Head of caudate nucleus (tissue), 42 donors: Measurements from ENCODE around the gene PIGL.

Experiments used
- DNase-seq, 42 donors: peaks; one replicate each; pipeline versions ENCODE4 v3.0.0 to v3.0.0-alpha.2; 2020 to 2021; ENCODE audit warnings: mixed read lengths in 7 of 42
- intact Hi-C: fragments of 100-400 bp; cut with DNase I; formaldehyde crosslinking; loops from one replicate; pipeline ENCODE4 v1.15.0; 2022

PIGL gene

DNA sequence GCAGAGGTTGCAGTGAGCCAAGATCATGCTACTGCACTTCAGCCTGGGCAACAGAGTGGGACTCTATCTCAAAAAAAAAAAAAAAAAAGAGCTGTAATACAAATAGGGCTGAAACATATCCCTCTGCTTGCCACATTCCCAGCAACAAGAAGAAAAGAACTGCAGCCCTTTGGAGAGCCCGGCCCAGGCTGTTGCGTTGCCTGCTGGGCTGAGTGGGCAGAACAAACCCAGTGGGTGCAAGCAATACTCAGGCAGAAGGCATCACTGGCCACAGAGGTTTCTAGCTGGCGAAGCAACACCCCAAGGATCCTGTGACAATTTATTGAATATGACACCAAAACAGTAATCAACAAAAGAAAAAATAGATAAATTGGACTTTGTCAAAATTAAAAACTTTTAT is 44.0 kb downstream of the PIGL start:
- intact Hi-C loops, result no loop called here
- no peak for DNase-seq

DNA sequence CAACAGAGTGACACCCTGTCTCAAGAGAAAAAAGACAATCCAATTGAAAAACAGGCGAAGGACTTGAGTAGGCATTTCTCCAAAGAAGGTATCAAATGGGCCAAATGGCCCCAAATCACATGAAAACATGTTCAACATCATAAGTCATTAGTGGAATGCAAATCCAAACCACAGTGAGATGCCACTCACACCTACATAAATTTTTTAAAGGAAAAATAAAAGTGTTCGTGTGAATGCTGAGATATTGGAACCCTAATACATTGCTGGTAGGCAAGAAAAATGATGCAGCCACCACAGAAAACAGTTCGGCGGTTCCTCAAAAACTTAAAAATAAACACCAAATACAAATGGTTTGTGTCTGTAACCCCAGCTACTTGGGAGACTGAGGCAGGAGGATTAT is 45.2 kb downstream of the PIGL start:
- DNase-seq, result no peak
- intact Hi-C loops, result no loop called here

- DNase-seq, result no peak
- intact Hi-C loops, result no loop called here
Observed at GRCh38 chr17:16267174-16267573, 50.2 kb downstream of the PIGL start.

GRCh38 chr17:16269658-16270057 is 52.6 kb downstream of the PIGL start:
- DNase-seq, result no peak
- intact Hi-C loops, result no loop called here

DNA sequence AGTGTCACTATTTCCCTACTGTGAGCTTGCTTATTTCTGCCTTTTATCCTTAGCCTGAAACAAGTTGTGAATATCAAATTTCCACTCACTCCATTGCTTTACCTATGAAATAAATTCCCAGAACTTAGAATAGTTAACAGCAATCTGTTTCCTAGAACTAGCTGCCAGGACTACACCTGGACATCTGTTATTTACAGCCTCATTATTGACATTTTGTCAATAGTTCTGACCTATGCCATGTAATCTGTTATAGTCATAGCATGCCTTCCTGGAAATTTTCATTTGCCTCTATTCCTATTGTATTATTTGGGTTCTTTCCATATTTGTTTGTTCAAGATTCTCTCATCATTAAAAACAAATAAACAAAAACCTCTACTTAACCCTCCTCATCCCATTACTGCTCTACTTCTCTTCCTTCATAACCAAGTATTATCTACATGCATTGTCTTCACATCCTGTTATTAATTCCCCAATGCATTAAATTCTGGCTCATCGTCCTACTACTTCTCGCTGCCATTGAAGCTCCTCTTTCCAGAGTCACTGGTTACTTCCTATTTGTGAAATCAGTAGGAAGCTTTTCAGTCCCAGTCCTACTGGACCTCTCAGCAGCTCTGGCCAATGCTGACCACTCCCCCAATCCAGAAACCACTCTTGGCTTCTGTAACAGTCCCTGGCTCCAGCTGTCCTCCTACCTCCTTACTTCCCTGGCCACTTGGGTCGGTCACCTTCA is 55.3 kb downstream of the PIGL start:
- no peak for DNase-seq
- intact Hi-C loops, result no loop called here

GRCh38 chr17:16273499-16273898 is 56.5 kb downstream of the PIGL start:
- DNase-seq, result no peak
- intact Hi-C loops, result no loop called here

GRCh38 chr17:16273929-16274339 is 56.9 kb downstream of the PIGL start:
- no peak for DNase-seq
- intact Hi-C loops, result no loop called here

DNA sequence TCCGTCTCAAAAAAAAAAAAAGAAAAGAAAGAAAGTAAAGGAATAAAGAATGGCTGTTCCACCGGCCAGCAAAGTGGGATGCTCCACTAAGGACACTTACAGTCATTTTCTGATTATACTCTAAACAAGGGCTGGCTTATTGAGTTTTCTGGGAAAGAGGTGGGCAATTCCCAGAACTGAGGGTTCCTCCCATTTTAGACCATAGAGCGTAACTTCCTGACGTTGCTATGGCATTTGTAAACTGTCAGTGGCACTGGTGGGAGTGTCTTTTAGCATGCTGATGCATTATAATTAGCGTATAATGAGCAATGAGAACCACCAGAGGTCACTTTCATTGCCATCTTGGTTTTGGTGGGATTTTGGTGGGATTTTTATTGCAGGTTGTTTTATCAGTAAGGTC is 58.0 kb downstream of the PIGL start:
- no peak for DNase-seq
- intact Hi-C loops, result no loop called here

DNA sequence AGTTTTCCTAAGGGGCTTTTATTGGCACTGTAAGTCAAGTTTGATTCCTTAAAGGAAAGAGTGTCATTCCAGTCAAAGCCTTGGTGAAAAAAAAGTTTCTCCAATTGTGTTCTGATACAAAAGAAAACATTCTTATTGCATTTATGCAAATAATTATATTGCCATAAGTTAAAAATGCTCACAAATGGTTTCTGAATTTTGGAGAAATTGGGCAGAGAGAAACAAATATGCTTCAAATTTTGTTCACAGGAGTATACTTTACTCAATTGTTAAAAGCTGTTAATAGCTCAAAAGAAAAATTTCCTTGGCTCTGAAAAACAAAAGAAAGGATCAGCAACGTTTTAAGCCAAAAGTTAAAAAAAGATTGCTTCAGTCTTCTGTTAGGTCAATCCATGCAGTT is 60.2 kb downstream of the PIGL start:
- DNase-seq, result no peak
- intact Hi-C loops, result no loop called here

GRCh38 chr17:16281351-16281750 is 64.3 kb downstream of the PIGL start:
- DNase-seq, result no peak
- intact Hi-C loops, result no loop called here

- no peak for DNase-seq
Observed at GRCh38 chr17:16282522-16282921, 65.5 kb downstream of the PIGL start.

DNA sequence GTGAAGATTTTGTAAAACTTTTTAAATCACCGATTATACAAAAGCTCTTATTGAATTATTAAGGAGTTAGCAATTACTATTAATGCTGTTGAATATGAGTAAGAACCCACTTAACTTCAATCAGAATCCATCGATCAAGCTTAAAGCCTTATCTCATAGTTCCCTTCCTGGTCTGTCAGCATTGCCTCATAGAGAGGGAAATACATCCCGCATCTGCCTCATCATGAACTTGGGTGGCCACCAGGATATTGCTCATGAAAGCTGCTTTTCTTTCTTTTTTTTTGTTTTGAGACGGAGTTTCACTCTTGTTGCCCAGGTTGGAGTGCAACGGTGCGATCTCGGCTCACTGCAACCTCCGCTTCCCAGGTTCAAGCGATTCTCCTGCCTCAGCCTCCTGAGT is 66.7 kb downstream of the PIGL start:
- intact Hi-C loops, result no loop called here
- DNase-seq, result no peak

More at GRCh38 chr17:16282522-16282921, 65.5 kb downstream of the PIGL start:
- intact Hi-C loops, result no loop called here

DNA sequence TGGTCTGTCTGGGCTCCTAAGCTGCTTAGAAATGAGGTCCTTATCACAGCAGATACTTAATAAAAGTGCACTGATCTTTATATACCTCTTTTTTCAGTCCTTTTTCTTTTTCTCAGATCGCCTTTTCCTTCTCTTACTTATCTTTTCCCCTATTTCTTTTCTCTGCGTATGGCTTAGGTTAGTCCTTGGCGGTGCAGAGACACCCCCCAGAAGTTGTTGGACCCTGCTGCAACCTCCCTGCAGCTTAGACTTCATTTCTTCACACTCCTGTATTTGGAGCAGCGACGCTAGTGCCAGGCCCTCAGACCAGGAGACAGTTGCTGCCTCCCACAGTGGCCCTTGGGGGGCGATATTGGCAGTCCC is 68.6 kb downstream of the PIGL start:
- intact Hi-C loops, result no loop called here
- peak in 1 of 42 donors; percentile 12 for DNase-seq

DNA sequence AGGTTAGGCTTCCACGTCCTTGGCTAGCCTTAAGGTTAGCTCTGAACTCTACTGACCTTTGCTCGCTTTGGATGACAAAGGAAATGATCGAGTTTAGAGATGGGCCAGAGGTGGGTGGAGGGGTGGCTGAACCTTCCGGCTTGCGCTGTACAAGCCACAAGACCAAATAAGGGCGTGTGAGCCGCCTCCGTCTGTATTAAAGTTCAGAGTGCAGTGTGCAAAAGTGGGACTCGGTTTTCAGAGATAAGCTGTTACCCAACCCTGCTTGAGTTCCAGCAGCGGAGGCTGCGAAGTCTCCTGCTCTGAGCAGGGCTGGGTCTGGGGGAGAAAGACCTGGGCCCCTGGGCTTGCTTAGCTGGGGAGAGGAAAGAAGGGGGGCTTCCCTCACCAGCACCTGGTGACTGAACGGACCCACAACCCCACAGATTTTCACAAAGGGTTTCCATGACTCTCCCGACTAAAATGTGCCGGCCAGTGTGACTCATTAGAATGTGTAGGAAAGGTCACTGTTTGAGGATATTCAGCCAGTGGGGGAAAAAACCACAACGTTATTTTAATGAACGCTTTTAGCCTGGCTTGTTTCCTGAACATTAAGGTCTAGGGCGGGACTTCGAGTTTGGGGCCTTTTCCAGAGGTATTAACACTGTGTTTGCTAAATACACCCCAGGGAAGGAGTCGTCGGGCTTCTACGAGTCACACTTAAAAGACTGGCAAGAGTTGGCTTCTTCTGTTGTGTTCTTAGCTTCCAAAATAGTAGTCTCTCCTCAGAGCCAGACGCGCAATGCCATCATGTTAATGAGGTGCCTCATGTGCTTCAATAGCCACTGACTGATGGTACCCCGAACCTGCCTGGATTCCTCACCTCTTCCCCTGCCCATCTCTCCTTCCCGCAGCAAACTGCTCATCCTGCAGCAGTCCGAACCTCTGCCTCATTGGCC is 69.3 kb downstream of the PIGL start:
- intact Hi-C loops, result no loop called here
- DNase-seq, result peak in 24 of 42 donors; percentile 2 to 56 (median 15)

DNA sequence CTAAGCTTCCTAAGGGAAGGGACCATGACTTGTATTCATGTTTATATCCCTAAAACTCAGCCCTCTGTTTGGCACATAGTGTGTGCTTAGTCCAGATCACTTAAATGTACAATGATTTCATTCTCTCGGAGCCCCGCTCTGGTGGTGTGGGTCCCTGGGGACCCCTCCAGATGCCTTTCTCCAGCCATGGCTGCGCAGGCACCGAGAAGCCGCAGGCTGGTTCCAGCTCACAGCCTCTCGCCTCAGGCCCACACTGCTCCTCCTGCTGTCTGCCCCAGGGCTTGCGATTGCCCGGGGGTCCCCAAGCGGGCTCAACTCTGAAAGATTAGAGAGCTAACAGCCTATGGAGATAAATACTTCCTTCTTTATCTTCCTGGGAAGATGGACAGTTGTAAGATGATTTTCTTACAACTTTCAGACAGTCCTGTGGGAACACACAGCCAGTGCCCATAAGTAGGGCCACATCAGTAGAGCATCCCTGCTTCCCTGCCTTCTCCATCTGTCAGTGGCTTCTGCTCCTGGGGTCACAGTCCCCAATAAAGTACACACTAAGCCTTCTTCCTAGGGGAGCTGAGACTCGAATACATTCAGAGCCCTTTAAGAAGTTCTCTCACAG is 70.0 kb downstream of the PIGL start:
- DNase-seq, result no peak
- intact Hi-C loops, result no loop called here

- intact Hi-C loops, result no loop called here
- peak in 16 of 42 donors; percentile 3 to 54 (median 20) for DNase-seq
Observed at GRCh38 chr17:16287563-16288027, 70.6 kb downstream of the PIGL start.

GRCh38 chr17:16288860-16289571 is 72.0 kb downstream of the PIGL start:
- intact Hi-C loops, result no loop called here

DNA sequence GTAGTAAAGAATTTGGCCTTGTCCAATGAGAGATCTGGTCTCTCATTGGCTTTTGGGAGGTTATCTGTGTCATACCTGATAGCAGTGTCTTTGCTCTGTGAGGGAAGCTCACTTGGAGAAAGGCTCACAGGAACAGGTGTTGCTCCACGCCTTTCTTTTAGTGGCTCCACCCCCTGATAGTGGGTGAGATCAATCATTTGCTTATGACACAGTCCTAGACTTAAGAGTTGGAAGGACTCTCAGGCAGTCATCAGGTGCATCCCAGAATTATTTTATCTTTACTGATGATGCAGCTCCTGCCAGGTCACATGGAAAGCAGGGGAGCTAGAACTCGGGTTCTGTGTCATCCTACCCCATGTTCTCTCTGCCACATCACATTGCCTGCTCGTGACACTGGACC is 76.9 kb downstream of the PIGL start:
- intact Hi-C loops, result no loop called here
- DNase-seq, result peak in 8 of 42 donors; percentile 4 to 47 (median 21)

More at GRCh38 chr17:16288860-16289571, 72.0 kb downstream of the PIGL start:
- no peak for DNase-seq

- DNase-seq, result no peak
- intact Hi-C loops, result no loop called here
Observed at GRCh38 chr17:16294560-16294959, 77.5 kb downstream of the PIGL start.
